Transverse colon (tissue), 4 donors: ENCODE measurements around the gene UBE2G1. TPM values are rescaled to one million over a fixed set of nuclear protein-coding genes. Genes with fewer than 3 reads are reported as not detected.
"Not testable (repeated sequence)": the region's sequence is repeated elsewhere in the genome, so short reads cannot be mapped to it uniquely, and the experiment has no call there.

Experiments used
- DNase-seq: peaks from one replicate; pipeline ENCODE4 v3.0.0-alpha.2; 2019
- H3K27ac ChIP-seq, 4 donors: fragments of 200-600 bp; sonication (generic); 2 replicates each; pipeline ENCODE4 v1.5.1; 2016 to 2018; ENCODE audit warnings: inconsistent platforms in 4 of 4
- H3K27me3 ChIP-seq: fragments of 200-600 bp; sonication (generic); 2 replicates; pipeline ENCODE4 v1.5.1; 2017; ENCODE audit warnings: inconsistent platforms
- H3K36me3 ChIP-seq, 4 donors: fragments of 200-600 bp; sonication (generic); 2 replicates each; pipeline ENCODE4 v1.5.1; 2017 to 2019; ENCODE audit warnings: inconsistent platforms in 4 of 4
- H3K4me1 ChIP-seq, 4 donors: fragments of 200-600 bp; sonication (generic); 2 replicates each; pipeline ENCODE4 v1.5.1; 2017 to 2020; ENCODE audit warnings: inconsistent platforms in 4 of 4
- H3K4me3 ChIP-seq, 4 donors: fragments of 200-600 bp; sonication (generic); 1 replicate in 1 of 4; 2 replicates in 3 of 4; pipeline versions ENCODE4 v1.5.1 to v1.6.1; 2017 to 2019; ENCODE audit warnings: inconsistent platforms in 4 of 4
- H3K9me3 ChIP-seq, 2 donors: fragments of 200-600 bp; sonication (generic); 2 replicates each; pipeline ENCODE4 v1.5.1; 2017 to 2019; ENCODE audit warnings: inconsistent platforms in 2 of 2
- EP300 ChIP-seq: sonication (generic); formaldehyde crosslinking; IDR thresholded peaks from one replicate; pipeline ENCODE4 v1.6.1; 2017; ENCODE audit warnings: antibody characterized with exemption, low read depth
- POLR2A ChIP-seq: fragments of 450-650 bp; IDR thresholded peaks from one replicate; pipeline ENCODE4 v1.6.1; 2016; ENCODE audit warnings: antibody characterized with exemption, mild to moderate bottlenecking, moderate library complexity
- POLR2AphosphoS5 ChIP-seq, 3 donors: sonication (generic); formaldehyde crosslinking; IDR thresholded peaks; one replicate each; pipeline ENCODE4 v1.6.1; 2016; ENCODE audit warnings: antibody characterized with exemption in 3 of 3
- WGBS, 2 donors: methylation state at CpG; one replicate each; pipeline ENCODE4 v1.1.5; 2018; ENCODE audit warnings: low coverage in 1 of 2; 5-methylcytosine and 5-hydroxymethylcytosine counted together
- in situ Hi-C, 4 donors: fragments of 200-750 bp; cut with MboI; loops; one replicate each; pipeline versions ENCODE4 v1.15.0 to v1.15.1; 2017; ENCODE audit warnings: low sequenced_read_pairs in 3 of 4, low pct_ligation_motif_present in 1 of 4, low pct_unique_long_range_greater_than_20kb in 1 of 4
- intact Hi-C: fragments of 100-400 bp; cut with DNase I; formaldehyde crosslinking; loops from one replicate; pipeline ENCODE4 v1.15.1; 2023; ENCODE audit warnings: low total_unique reads
- total RNA-seq, 4 donors: library from RNA; depleted of rRNA; stranded (reverse); fragments of >200 nt; gene quantifications; one replicate each; pipeline ENCODE4 v1.1.0, GENCODE V29; 2016
- TF ChIP-seq, protein P1 (sequence below), 5 experiments: fragments of 200-600 bp in 3 of 5; fragments of 450-650 bp in 2 of 5; sonication (generic) in 3 of 5; IDR thresholded peaks; 1 replicate in 2 of 5; 2 replicates in 3 of 5; pipeline ENCODE4 v1.5.1; 2016 to 2017; ENCODE audit warnings: antibody characterized with exemption in 5 of 5, inconsistent platforms in 3 of 5, mild to moderate bottlenecking in 2 of 5, moderate library complexity in 1 of 5

The UBE2G1 gene
- total RNA-seq, 4 donors from 2014 or later, result 41.6 to 104 (median 53.0) TPM

- Histone ChIP-seq H3K4me1 (peaks cover 9 to 74% (median 22%) of the 10 kb centered on the region in 4 donors), H3K27me3 (no peaks in the 10 kb centered on the region), H3K27ac (no peak overlapping the region), H3K9me3 (no peaks in the 10 kb centered on the region), H3K4me3 (no peak overlapping the region), H3K36me3 (no peaks in the 10 kb centered on the region)
- intact Hi-C loops, result no loop called here
- WGBS, 2 donors, result 100% methylated on average over 1 of the region's 1 CpG; no CpG with 5 or more reads in 1 of the 2 donors
- DNase-seq, result no peak
- in situ Hi-C loops, result no loop called here
- TF ChIP-seq POLR2A, result no peak
- no peak for TF ChIP-seq POLR2AphosphoS5 (IDR thresholded peaks at IDR 0.05)
- TF ChIP-seq EP300, result no peak
- TF ChIP-seq, protein P1, sequence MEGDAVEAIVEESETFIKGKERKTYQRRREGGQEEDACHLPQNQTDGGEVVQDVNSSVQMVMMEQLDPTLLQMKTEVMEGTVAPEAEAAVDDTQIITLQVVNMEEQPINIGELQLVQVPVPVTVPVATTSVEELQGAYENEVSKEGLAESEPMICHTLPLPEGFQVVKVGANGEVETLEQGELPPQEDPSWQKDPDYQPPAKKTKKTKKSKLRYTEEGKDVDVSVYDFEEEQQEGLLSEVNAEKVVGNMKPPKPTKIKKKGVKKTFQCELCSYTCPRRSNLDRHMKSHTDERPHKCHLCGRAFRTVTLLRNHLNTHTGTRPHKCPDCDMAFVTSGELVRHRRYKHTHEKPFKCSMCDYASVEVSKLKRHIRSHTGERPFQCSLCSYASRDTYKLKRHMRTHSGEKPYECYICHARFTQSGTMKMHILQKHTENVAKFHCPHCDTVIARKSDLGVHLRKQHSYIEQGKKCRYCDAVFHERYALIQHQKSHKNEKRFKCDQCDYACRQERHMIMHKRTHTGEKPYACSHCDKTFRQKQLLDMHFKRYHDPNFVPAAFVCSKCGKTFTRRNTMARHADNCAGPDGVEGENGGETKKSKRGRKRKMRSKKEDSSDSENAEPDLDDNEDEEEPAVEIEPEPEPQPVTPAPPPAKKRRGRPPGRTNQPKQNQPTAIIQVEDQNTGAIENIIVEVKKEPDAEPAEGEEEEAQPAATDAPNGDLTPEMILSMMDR (IDR thresholded peaks at IDR 0.05), result no peak
These were observed 8.8 kb downstream of the UBE2G1 start for GRCh38 chr17:4357671-4358070.

- H3K9me3 ChIP-seq, result no peaks in the 10 kb centered on the region
- no peaks in the 10 kb centered on the region for H3K36me3 ChIP-seq
- peaks cover 7 to 74% (median 22%) of the 10 kb centered on the region in 4 donors for H3K4me1 ChIP-seq
- TF ChIP-seq EP300, result no peak
- TF ChIP-seq POLR2AphosphoS5 (IDR thresholded peaks at IDR 0.05), result no peak
- TF ChIP-seq, protein P1 (IDR thresholded peaks at IDR 0.05), result no peak
- TF ChIP-seq POLR2A, result no peak
- DNase-seq, result no peak
- H3K4me3 ChIP-seq, result no peak overlapping the region
- in situ Hi-C loops (no loop called here), intact Hi-C loops (no loop called here)
- 35 to 53% methylated on average over 2 to 3 of the region's 3 CpGs for WGBS, 2 donors
- H3K27me3 ChIP-seq, result no peaks in the 10 kb centered on the region
- H3K27ac ChIP-seq, result no peak overlapping the region
These were observed 9.3 kb downstream of the UBE2G1 start for GRCh38 chr17:4357030-4357628.

DNA sequence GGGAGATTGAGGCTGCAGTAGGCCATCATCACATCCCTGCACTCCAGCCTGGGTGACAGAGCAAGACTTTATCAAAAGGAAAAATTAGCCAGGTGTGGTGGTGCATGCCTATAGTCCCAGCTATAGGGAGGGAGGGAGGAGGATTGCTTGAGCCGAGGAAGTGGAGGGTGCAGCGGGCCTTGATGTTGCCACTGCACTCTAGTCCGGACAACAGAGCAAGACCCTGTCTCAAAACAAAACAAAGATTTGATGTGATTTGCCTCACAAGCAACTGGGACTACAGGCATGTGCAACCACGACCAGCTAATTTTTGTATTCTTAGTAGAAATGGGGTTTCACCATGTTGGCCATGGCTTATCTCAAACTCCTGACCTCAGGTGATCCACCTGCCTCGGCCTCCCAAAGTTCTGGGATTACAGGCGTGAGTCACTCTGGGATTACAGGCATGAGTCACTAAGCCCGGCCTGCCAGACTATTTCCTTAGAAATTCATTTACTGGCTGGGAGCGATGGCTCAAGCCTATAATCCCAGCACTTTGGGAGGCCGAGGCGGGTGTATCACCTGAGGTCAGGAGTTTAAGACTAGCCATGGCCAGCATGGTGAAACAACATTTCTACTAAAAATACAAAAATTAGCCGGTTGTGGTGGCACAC lies 11.5 kb downstream of the UBE2G1 start:
- intact Hi-C loops (no loop called here), in situ Hi-C loops (no loop called here)
- Histone ChIP-seq H3K9me3 (no peaks in the 10 kb centered on the region), H3K27me3 (no peaks in the 10 kb centered on the region), H3K4me3 (no peak overlapping the region), H3K27ac (no peak overlapping the region), H3K4me1 (peaks cover 10 to 72% (median 21%) of the 10 kb centered on the region in 4 donors), H3K36me3 (no peaks in the 10 kb centered on the region)
- WGBS, 2 donors, result 76% methylated on average over 11 of the region's 11 CpGs; no CpG with 5 or more reads in 1 of the 2 donors
- TF ChIP-seq POLR2A (no peak), EP300 (no peak)
- DNase-seq, result no peak

DNA sequence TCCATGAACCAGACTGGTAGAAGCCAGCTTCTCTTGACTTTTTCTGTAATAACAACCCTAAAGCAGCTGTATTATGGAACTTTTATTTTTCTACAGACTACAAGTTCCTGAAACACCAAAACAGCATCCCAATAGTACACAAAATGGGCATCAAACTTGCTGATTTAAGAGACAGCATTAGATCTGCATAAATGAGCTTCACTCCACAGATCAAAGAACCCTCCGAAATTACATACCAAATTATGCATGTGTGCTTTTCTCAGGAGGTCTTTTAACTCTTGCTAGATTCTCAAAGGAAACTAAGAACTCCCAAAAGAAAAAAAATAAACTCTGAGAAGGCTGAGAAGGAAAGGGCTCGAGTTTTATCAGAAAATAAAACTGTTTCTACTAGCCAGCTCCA lies 12.3 kb downstream of the UBE2G1 start:
- Histone ChIP-seq H3K36me3 (no peaks in the 10 kb centered on the region), H3K9me3 (no peaks in the 10 kb centered on the region), H3K4me1 (peaks cover 10 to 68% (median 20%) of the 10 kb centered on the region in 4 donors), H3K27me3 (no peaks in the 10 kb centered on the region), H3K4me3 (no peak overlapping the region), H3K27ac (no peak overlapping the region)
- 60 to 71% methylated on average over 2 of the region's 2 CpGs for WGBS, 2 donors
- DNase-seq, result no peak
- intact Hi-C loops (no loop called here), in situ Hi-C loops (no loop called here)
- TF ChIP-seq POLR2AphosphoS5 (IDR thresholded peaks at IDR 0.05), result no peak

DNA sequence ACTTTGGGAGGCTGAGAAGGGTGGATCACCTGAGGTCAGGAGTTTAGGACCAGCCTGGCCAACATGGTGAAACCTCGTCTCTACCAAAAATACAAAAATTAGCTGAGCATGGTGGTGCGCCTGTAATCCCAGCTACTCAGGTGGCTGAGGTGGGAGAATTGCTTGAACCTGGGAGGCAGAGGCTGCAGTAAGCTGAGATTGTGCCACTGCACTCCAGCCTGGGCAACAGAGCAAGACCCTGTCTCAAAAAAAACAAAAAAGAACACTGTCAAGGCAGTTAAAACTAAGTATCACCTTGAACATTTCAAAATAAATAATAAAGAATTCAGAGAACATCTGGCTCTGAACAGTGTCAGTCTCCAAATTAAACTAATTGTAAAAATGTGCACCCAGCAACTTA lies 16.3 kb downstream of the UBE2G1 start:
- H3K27me3 ChIP-seq, H3K27ac ChIP-seq, H3K36me3 ChIP-seq, DNase-seq, H3K9me3 ChIP-seq, H3K4me3 ChIP-seq, intact Hi-C loops, in situ Hi-C loops: not testable (repeated sequence)
- peaks cover 6 to 44% (median 13%) of the 10 kb centered on the region in 4 donors for H3K4me1 ChIP-seq
- 96% methylated on average over 2 of the region's 2 CpGs; no CpG with 5 or more reads in 1 of the 2 donors for WGBS, 2 donors
